ENCODE results near the gene CIAO3. TPM values are rescaled to one million over a fixed set of nuclear protein-coding genes. Genes with fewer than 3 reads are reported as not detected.
A peak's percentile ranks its signal among the peaks of the same experiment; 100 is the strongest.

CIAO3 gene
- total RNA-seq, 1 experiment from 2014 or later: 32.8 TPM

- Histone ChIP-seq H3K4me2 (ENCODE audit: low read length) (peak overlapping the region; percentile 99), H3K79me2 (ENCODE audit: insufficient read depth, low read length) (peaks cover 19% of the 10 kb centered on the region; the same call in 1 of the 2 replicates), H3K4me3 (replicated peaks in 1 of 2; ENCODE audit: low read depth in 1 of 2, low read length in 2 of 2) (peak overlapping the region; percentile 80 to 89), H2AFZ (ENCODE audit: low read depth, low read length, poor library complexity, severe bottlenecking) (no peak overlapping the region), H3K27me3 (ENCODE audit: insufficient read depth, low read length) (no peaks in the 10 kb centered on the region), H3K9ac (ENCODE audit: low read length) (peak overlapping the region; percentile 98), H3K27ac (ENCODE audit: low read depth, low read length) (peak overlapping the region; percentile 96), H3K36me3 (ENCODE audit: control insufficient read depth in 1 of 2, insufficient read depth in 2 of 2, low read length in 2 of 2) (no peaks in the 10 kb centered on the region), H4K20me1 (ENCODE audit: insufficient read depth) (no peaks in the 10 kb centered on the region), H3K4me1 (ENCODE audit: control insufficient read depth in 1 of 2, insufficient read depth in 2 of 2, low read length in 2 of 2) (peaks cover 5 to 39% of the 10 kb centered on the region in 2 experiments; a peak in 3 of 4 replicates), H3K9me2 (ENCODE audit: insufficient read depth) (no peaks in the 10 kb centered on the region), H3K9me3 (ENCODE audit: control insufficient read depth in 1 of 2, insufficient read depth in 1 of 2, low read depth in 1 of 2, low read length in 2 of 2) (no peaks in the 10 kb centered on the region)
- ATAC-seq (peak; percentile 4), DNase-seq (ENCODE audit: low read depth, low spot score) (no peak)
- intact Hi-C loops (cut with micrococcal nuclease): no loop called here
- CTCF ChIA-PET: interaction anchor here (0.9 to 3.0 kb wide), 7 partner anchors 8 to 22 kb away, joined by 3 to 20 read pairs (median 9); partner anchors contain the start of genes CIAO3 and METRN
- BruUV-seq (replicated peaks): TSS peak; percentile 44
- POLR2A ChIA-PET: interaction anchor here (0.8 to 3.5 kb wide), 6 partner anchors 8 to 317 kb away, joined by 3 to 12 read pairs (median 4); partner anchors contain the start of genes CIAO3, METRN and MSLN
- RAD21 ChIA-PET (ENCODE audit: low non-redundant PET in 1 of 2, low total read pairs in 2 of 2, uncharacterized antibody in 2 of 2, unreplicated experiment in 2 of 2): interaction anchor here in 1 of 2 experiments (0.9 kb wide), 1 partner anchor 11 kb away, joined by 3 read pairs; no protein-coding TSS in a partner anchor
- TF ChIP-seq ZFX (IDR thresholded peaks at IDR 0.05): peak; percentile 71; the same call in 1 of the 2 replicates
- no peak for TF ChIP-seq CBX3 (IDR thresholded peaks at IDR 0.05; ENCODE audit: low read depth)
- no peak for TF ChIP-seq YY1 (IDR thresholded peaks at IDR 0.05; ENCODE audit: extremely low read depth, insufficient replicate concordance, low read depth, low read length)
- TF ChIP-seq POLR2AphosphoS5 (IDR thresholded peaks at IDR 0.05; ENCODE audit: low read depth, low read length): peak; percentile 47; the same call in 1 of the 2 replicates
- TF ChIP-seq SIN3A (IDR thresholded peaks at IDR 0.05; ENCODE audit: low read depth): no peak
- TF ChIP-seq SRF (IDR thresholded peaks at IDR 0.05; ENCODE audit: low read depth): no peak
- TF ChIP-seq ATF3 (IDR thresholded peaks at IDR 0.05): no peak
- TF ChIP-seq ELF1 (IDR thresholded peaks at IDR 0.05; ENCODE audit: borderline replicate concordance, low read depth): no peak
- no peak for TF ChIP-seq EZH2phosphoT487 (IDR thresholded peaks at IDR 0.05; ENCODE audit: borderline replicate concordance)
- TF ChIP-seq TCF7L2 (IDR thresholded peaks at IDR 0.05; ENCODE audit: borderline replicate concordance, extremely low read depth, insufficient read depth, insufficient read length): no peak
- no peak for TF ChIP-seq EGR1 (IDR thresholded peaks at IDR 0.05; ENCODE audit: low read depth)
- TF ChIP-seq RAD21 (IDR thresholded peaks at IDR 0.05; ENCODE audit: low read depth): no peak
- TF ChIP-seq MAX (IDR thresholded peaks at IDR 0.05): no peak
- TF ChIP-seq, protein P1, sequence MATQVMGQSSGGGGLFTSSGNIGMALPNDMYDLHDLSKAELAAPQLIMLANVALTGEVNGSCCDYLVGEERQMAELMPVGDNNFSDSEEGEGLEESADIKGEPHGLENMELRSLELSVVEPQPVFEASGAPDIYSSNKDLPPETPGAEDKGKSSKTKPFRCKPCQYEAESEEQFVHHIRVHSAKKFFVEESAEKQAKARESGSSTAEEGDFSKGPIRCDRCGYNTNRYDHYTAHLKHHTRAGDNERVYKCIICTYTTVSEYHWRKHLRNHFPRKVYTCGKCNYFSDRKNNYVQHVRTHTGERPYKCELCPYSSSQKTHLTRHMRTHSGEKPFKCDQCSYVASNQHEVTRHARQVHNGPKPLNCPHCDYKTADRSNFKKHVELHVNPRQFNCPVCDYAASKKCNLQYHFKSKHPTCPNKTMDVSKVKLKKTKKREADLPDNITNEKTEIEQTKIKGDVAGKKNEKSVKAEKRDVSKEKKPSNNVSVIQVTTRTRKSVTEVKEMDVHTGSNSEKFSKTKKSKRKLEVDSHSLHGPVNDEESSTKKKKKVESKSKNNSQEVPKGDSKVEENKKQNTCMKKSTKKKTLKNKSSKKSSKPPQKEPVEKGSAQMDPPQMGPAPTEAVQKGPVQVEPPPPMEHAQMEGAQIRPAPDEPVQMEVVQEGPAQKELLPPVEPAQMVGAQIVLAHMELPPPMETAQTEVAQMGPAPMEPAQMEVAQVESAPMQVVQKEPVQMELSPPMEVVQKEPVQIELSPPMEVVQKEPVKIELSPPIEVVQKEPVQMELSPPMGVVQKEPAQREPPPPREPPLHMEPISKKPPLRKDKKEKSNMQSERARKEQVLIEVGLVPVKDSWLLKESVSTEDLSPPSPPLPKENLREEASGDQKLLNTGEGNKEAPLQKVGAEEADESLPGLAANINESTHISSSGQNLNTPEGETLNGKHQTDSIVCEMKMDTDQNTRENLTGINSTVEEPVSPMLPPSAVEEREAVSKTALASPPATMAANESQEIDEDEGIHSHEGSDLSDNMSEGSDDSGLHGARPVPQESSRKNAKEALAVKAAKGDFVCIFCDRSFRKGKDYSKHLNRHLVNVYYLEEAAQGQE (IDR thresholded peaks at IDR 0.05; ENCODE audit: low read depth): no peak
- TF ChIP-seq EZH2 (IDR thresholded peaks at IDR 0.05): no peak
- TF ChIP-seq CTCF (IDR thresholded peaks at IDR 0.05 in 2 of 3, conservative IDR thresholded peaks at IDR 0.05 in 1 of 3; ENCODE audit: borderline replicate concordance in 1 of 3, insufficient read depth in 1 of 3, low read depth in 2 of 3, low read length in 2 of 3): no peak
- TF ChIP-seq ZNF274 (IDR thresholded peaks at IDR 0.05; ENCODE audit: low read depth, low read length): no peak
- TF ChIP-seq FOSL1 (IDR thresholded peaks at IDR 0.05; ENCODE audit: low read depth): no peak
- peak; percentile 50 for TF ChIP-seq POLR2A (IDR thresholded peaks at IDR 0.05; ENCODE audit: borderline replicate concordance, extremely low read depth, insufficient read depth, insufficient read length)
- no peak for TF ChIP-seq JUND (IDR thresholded peaks at IDR 0.05)
These were observed 13.4 kb downstream of the CIAO3 start for GRCh38 chr16:727291-727977.
